GM23338 (cell line): ENCODE measurements around the gene ZNF202. TPM values are rescaled to one million over a fixed set of nuclear protein-coding genes. Genes with fewer than 3 reads are reported as not detected.

Experiments
- ATAC-seq: fragments of 200-7000 bp; cut with Tn5 transposase; 3 replicates; pipeline ENCODE4 v1.9.1; 2020
- DNase-seq: peaks from one replicate; pipeline ENCODE4 v3.0.0-alpha.2; 2015; ENCODE audit warnings: low spot score
- H2AFZ ChIP-seq: fragments of 200-600 bp; sonication (generic); 2 replicates; pipeline ENCODE4 v1.8.0; 2016; ENCODE audit warnings: antibody characterized with exemption, mild to moderate bottlenecking, moderate library complexity
- H3F3A ChIP-seq: fragments of 200-600 bp; sonication (generic); replicated peaks from 2 replicates; pipeline ENCODE4 v1.8.0; 2017; ENCODE audit warnings: antibody characterized with exemption, mixed run types, low read depth
- H3K27ac ChIP-seq: fragments of 200-600 bp; sonication (generic); 2 replicates; pipeline ENCODE4 v1.6.1; 2016; ENCODE audit warnings: low read depth
- H3K27me3 ChIP-seq: fragments of 200-600 bp; sonication (generic); 2 replicates; pipeline ENCODE4 v1.8.0; 2016; ENCODE audit warnings: mild to moderate bottlenecking, mixed run types, moderate library complexity; ENCODE audit not compliant: insufficient read depth
- H3K36me3 ChIP-seq: fragments of 200-600 bp; sonication (generic); 2 replicates; pipeline ENCODE4 v1.8.0; 2016; ENCODE audit warnings: mild to moderate bottlenecking; ENCODE audit not compliant: insufficient read depth
- H3K4me1 ChIP-seq: fragments of 200-600 bp; sonication (generic); 2 replicates; pipeline ENCODE4 v1.8.0; 2016; ENCODE audit warnings: mild to moderate bottlenecking, moderate library complexity; ENCODE audit not compliant: insufficient read depth
- H3K4me2 ChIP-seq: fragments of 200-600 bp; sonication (generic); 2 replicates; pipeline ENCODE4 v1.7.1; 2017; ENCODE audit warnings: mixed run types
- H3K4me3 ChIP-seq: fragments of 200-600 bp; sonication (generic); 2 replicates; pipeline ENCODE4 v1.6.1; 2016; ENCODE audit warnings: mixed run types
- H3K79me2 ChIP-seq: fragments of 200-600 bp; sonication (generic); replicated peaks from 2 replicates; pipeline ENCODE4 v1.8.0; 2017; ENCODE audit warnings: mild to moderate bottlenecking; ENCODE audit not compliant: insufficient read depth
- H3K9me2 ChIP-seq: fragments of 200-600 bp; sonication (generic); 2 replicates; pipeline ENCODE4 v1.8.0; 2017; ENCODE audit not compliant: insufficient read depth
- H4K20me1 ChIP-seq: fragments of 200-600 bp; sonication (generic); replicated peaks from 2 replicates; pipeline ENCODE4 v1.8.0; 2017; ENCODE audit warnings: mild to moderate bottlenecking; ENCODE audit not compliant: insufficient read depth
- H3K27ac Mint-ChIP-seq: 2 replicates; pipeline ENCODE4 v1.8.0; 2020; ENCODE audit warnings: inconsistent platforms, mild to moderate bottlenecking, moderate library complexity, mixed read lengths
- H3K27me3 Mint-ChIP-seq: 3 replicates; pipeline ENCODE4 v1.8.0; 2022; ENCODE audit warnings: low read depth, mild to moderate bottlenecking, moderate library complexity, mixed read lengths, inconsistent platforms; ENCODE audit not compliant: insufficient read depth, poor library complexity
- H3K36me3 Mint-ChIP-seq: 3 replicates; pipeline ENCODE4 v1.8.0; 2021; ENCODE audit warnings: low read depth, mild to moderate bottlenecking, inconsistent platforms, moderate library complexity, mixed read lengths
- H3K4me1 Mint-ChIP-seq: 3 replicates; pipeline ENCODE4 v1.8.0; 2020; ENCODE audit warnings: mild to moderate bottlenecking, inconsistent platforms, mixed read lengths
- H3K4me3 Mint-ChIP-seq: 3 replicates; pipeline ENCODE4 v1.8.0; 2021; ENCODE audit warnings: moderate library complexity, mild to moderate bottlenecking, inconsistent platforms, mixed read lengths
- H3K9me3 Mint-ChIP-seq: 3 replicates; pipeline ENCODE4 v1.8.0; 2020; ENCODE audit warnings: moderate library complexity, mild to moderate bottlenecking, inconsistent platforms, mixed read lengths
- CREB1 ChIP-seq: fragments of 250-450 bp; sonication (Bioruptor Pico); IDR thresholded peaks from 2 replicates; pipeline ENCODE4 v1.5.0; 2020; ENCODE audit warnings: low read depth, mild to moderate bottlenecking, moderate library complexity
- EZH2 ChIP-seq: fragments of 200-600 bp; sonication (generic); IDR thresholded peaks from one replicate; pipeline ENCODE4 v1.8.0; 2017; ENCODE audit warnings: antibody characterized with exemption, mild to moderate bottlenecking, low read depth; ENCODE audit not compliant: unreplicated experiment
- EZH2phosphoT487 ChIP-seq: fragments of 200-600 bp; sonication (generic); IDR thresholded peaks from one replicate; pipeline ENCODE4 v1.8.1; 2018; ENCODE audit warnings: antibody characterized with exemption; ENCODE audit not compliant: unreplicated experiment
- JUNB ChIP-seq: IDR thresholded peaks from one replicate; pipeline ENCODE4 v1.6.1; 2016; ENCODE audit warnings: antibody characterized with exemption; ENCODE audit not compliant: unreplicated experiment
- NANOG ChIP-seq: IDR thresholded peaks from 2 replicates; pipeline ENCODE4 v1.6.1; 2016; ENCODE audit warnings: antibody characterized with exemption, borderline replicate concordance
- POLR2AphosphoS5 ChIP-seq: IDR thresholded peaks from 2 replicates; pipeline ENCODE4 v1.6.1; 2016; ENCODE audit warnings: antibody characterized with exemption, low read depth
- STAT1 ChIP-seq: IDR thresholded peaks from one replicate; pipeline ENCODE4 v1.6.1; 2016; ENCODE audit warnings: antibody characterized with exemption; ENCODE audit not compliant: unreplicated experiment
- ZNF114 ChIP-seq: fragments of 250-450 bp; sonication (Bioruptor Pico); IDR thresholded peaks from 2 replicates; pipeline ENCODE4 v1.5.0; 2020; ENCODE audit warnings: mild to moderate bottlenecking, moderate library complexity
- ZNF331 ChIP-seq: fragments of 250-450 bp; sonication (Bioruptor Pico); IDR thresholded peaks from 2 replicates; pipeline ENCODE4 v1.5.0; 2020; ENCODE audit warnings: low read depth, mild to moderate bottlenecking, moderate library complexity
- polyA plus RNA-seq: library from polyadenylated mRNA; unstranded; fragments of >200 nt; fragmentation: Nextera tagmentation; extraction: Ambion mirVana; gene quantifications from 2 replicates; pipeline ENCODE4 v1.2.1, GENCODE V29; 2016
- total RNA-seq: library from RNA; depleted of rRNA; stranded (reverse); fragments of >200 nt; shearing (Covaris generic); gene quantifications from 2 replicates; pipeline ENCODE4 v1.2.3, GENCODE V29; 2014
- TF ChIP-seq, protein P1 (sequence below): fragments of 250-450 bp; sonication (Bioruptor Pico); IDR thresholded peaks from 2 replicates; pipeline ENCODE4 v1.5.0; 2020; ENCODE audit warnings: mild to moderate bottlenecking, moderate library complexity
- TF ChIP-seq, protein P2 (sequence below): IDR thresholded peaks from 2 replicates; pipeline ENCODE4 v1.6.1; 2016; ENCODE audit warnings: antibody characterized with exemption
- TF ChIP-seq, protein P3 (sequence below), 2 experiments: fragments of 200-600 bp in 1 of 2; sonication (generic) in 1 of 2; conservative IDR thresholded peaks; 2 replicates each; pipeline versions ENCODE4 v1.5.1 to v1.6.1; 2016 to 2017; ENCODE audit warnings: antibody characterized with exemption in 2 of 2, low read depth in 2 of 2, mild to moderate bottlenecking in 2 of 2, moderate library complexity in 1 of 2
- TF ChIP-seq, protein P4 (sequence below): IDR thresholded peaks from one replicate; pipeline ENCODE4 v1.6.1; 2018; ENCODE audit warnings: antibody characterized with exemption; ENCODE audit not compliant: unreplicated experiment

ZNF202 gene
- total and polyA plus RNA-seq, 2 experiments from 2014 or later: 18.2 to 36.7 TPM

DNA sequence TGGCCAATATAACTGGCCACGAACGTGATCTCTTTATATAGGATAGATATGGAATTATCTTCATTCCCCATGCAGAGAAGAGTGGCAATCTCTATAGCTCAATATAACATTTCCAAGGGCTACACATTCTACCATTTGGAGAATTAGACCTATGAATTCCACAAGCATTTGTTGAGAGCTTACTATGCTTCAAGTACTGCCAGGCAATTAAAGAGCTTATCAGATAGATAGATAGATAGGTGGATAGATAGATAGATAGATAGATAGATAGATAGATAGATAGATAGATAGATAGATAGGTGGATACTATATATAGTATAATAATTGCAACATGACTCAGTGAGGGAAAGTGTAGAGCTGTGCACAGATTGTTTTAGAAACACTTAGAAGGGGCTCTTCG, 14.4 kb upstream of the ZNF202 start:
- Histone ChIP-seq H3K27ac (no peak overlapping the region), H4K20me1 (no peaks in the 10 kb centered on the region), H3K4me2 (no peak overlapping the region), H3K36me3 (no peaks in the 10 kb centered on the region), H3K9me2 (peaks cover 12% of the 10 kb centered on the region), H3K27me3 (no peaks in the 10 kb centered on the region), H2AFZ (no peak overlapping the region), H3K4me3 (no peak overlapping the region), H3K79me2 (no peaks in the 10 kb centered on the region), H3F3A (no peaks in the 10 kb centered on the region), H3K4me1 (no peaks in the 10 kb centered on the region)
- Mint-ChIP-seq H3K27me3 (peaks cover 3% of the 10 kb centered on the region), H3K4me3 (no peak overlapping the region), H3K4me1 (peaks cover 21% of the 10 kb centered on the region), H3K27ac (no peak overlapping the region), H3K9me3 (peaks cover 8% of the 10 kb centered on the region), H3K36me3 (peaks cover 26% of the 10 kb centered on the region)
- TF ChIP-seq ZNF114 (CRISPR knock-in tag) (no peak), CREB1 (CRISPR knock-in tag) (no peak), ZNF331 (CRISPR knock-in tag) (no peak), NANOG (no peak), STAT1 (no peak), EZH2phosphoT487 (no peak), JUNB (no peak), POLR2AphosphoS5 (no peak), EZH2 (no peak)
- TF ChIP-seq, protein P1, sequence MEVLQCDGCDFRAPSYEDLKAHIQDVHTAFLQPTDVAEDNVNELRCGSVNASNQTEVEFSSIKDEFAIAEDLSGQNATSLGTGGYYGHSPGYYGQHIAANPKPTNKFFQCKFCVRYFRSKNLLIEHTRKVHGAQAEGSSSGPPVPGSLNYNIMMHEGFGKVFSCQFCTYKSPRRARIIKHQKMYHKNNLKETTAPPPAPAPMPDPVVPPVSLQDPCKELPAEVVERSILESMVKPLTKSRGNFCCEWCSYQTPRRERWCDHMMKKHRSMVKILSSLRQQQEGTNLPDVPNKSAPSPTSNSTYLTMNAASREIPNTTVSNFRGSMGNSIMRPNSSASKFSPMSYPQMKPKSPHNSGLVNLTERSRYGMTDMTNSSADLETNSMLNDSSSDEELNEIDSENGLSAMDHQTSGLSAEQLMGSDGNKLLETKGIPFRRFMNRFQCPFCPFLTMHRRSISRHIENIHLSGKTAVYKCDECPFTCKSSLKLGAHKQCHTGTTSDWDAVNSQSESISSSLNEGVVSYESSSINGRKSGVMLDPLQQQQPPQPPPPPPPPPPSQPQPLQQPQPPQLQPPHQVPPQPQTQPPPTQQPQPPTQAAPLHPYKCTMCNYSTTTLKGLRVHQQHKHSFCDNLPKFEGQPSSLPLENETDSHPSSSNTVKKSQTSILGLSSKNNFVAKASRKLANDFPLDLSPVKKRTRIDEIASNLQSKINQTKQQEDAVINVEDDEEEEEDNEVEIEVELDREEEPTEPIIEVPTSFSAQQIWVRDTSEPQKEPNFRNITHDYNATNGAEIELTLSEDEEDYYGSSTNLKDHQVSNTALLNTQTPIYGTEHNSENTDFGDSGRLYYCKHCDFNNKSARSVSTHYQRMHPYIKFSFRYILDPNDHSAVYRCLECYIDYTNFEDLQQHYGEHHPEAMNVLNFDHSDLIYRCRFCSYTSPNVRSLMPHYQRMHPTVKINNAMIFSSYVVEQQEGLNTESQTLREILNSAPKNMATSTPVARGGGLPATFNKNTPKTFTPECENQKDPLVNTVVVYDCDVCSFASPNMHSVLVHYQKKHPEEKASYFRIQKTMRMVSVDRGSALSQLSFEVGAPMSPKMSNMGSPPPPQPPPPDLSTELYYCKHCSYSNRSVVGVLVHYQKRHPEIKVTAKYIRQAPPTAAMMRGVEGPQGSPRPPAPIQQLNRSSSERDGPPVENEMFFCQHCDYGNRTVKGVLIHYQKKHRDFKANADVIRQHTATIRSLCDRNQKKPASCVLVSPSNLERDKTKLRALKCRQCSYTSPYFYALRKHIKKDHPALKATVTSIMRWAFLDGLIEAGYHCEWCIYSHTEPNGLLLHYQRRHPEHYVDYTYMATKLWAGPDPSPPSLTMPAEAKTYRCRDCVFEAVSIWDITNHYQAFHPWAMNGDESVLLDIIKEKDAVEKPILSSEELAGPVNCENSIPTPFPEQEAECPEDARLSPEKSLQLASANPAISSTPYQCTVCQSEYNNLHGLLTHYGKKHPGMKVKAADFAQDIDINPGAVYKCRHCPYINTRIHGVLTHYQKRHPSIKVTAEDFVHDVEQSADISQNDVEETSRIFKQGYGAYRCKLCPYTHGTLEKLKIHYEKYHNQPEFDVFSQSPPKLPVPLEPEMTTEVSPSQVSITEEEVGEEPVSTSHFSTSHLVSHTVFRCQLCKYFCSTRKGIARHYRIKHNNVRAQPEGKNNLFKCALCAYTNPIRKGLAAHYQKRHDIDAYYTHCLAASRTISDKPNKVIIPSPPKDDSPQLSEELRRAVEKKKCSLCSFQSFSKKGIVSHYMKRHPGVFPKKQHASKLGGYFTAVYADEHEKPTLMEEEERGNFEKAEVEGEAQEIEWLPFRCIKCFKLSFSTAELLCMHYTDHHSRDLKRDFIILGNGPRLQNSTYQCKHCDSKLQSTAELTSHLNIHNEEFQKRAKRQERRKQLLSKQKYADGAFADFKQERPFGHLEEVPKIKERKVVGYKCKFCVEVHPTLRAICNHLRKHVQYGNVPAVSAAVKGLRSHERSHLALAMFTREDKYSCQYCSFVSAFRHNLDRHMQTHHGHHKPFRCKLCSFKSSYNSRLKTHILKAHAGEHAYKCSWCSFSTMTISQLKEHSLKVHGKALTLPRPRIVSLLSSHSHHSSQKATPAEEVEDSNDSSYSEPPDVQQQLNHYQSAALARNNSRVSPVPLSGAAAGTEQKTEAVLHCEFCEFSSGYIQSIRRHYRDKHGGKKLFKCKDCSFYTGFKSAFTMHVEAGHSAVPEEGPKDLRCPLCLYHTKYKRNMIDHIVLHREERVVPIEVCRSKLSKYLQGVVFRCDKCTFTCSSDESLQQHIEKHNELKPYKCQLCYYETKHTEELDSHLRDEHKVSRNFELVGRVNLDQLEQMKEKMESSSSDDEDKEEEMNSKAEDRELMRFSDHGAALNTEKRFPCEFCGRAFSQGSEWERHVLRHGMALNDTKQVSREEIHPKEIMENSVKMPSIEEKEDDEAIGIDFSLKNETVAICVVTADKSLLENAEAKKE (CRISPR knock-in tag): no peak
- TF ChIP-seq, protein P2, sequence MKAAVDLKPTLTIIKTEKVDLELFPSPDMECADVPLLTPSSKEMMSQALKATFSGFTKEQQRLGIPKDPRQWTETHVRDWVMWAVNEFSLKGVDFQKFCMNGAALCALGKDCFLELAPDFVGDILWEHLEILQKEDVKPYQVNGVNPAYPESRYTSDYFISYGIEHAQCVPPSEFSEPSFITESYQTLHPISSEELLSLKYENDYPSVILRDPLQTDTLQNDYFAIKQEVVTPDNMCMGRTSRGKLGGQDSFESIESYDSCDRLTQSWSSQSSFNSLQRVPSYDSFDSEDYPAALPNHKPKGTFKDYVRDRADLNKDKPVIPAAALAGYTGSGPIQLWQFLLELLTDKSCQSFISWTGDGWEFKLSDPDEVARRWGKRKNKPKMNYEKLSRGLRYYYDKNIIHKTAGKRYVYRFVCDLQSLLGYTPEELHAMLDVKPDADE: no peak
- TF ChIP-seq, protein P3, sequence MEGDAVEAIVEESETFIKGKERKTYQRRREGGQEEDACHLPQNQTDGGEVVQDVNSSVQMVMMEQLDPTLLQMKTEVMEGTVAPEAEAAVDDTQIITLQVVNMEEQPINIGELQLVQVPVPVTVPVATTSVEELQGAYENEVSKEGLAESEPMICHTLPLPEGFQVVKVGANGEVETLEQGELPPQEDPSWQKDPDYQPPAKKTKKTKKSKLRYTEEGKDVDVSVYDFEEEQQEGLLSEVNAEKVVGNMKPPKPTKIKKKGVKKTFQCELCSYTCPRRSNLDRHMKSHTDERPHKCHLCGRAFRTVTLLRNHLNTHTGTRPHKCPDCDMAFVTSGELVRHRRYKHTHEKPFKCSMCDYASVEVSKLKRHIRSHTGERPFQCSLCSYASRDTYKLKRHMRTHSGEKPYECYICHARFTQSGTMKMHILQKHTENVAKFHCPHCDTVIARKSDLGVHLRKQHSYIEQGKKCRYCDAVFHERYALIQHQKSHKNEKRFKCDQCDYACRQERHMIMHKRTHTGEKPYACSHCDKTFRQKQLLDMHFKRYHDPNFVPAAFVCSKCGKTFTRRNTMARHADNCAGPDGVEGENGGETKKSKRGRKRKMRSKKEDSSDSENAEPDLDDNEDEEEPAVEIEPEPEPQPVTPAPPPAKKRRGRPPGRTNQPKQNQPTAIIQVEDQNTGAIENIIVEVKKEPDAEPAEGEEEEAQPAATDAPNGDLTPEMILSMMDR (conservative IDR thresholded peaks at IDR 0.05; ENCODE audit: low read depth in 2 of 2): no peak
- TF ChIP-seq, protein P4, sequence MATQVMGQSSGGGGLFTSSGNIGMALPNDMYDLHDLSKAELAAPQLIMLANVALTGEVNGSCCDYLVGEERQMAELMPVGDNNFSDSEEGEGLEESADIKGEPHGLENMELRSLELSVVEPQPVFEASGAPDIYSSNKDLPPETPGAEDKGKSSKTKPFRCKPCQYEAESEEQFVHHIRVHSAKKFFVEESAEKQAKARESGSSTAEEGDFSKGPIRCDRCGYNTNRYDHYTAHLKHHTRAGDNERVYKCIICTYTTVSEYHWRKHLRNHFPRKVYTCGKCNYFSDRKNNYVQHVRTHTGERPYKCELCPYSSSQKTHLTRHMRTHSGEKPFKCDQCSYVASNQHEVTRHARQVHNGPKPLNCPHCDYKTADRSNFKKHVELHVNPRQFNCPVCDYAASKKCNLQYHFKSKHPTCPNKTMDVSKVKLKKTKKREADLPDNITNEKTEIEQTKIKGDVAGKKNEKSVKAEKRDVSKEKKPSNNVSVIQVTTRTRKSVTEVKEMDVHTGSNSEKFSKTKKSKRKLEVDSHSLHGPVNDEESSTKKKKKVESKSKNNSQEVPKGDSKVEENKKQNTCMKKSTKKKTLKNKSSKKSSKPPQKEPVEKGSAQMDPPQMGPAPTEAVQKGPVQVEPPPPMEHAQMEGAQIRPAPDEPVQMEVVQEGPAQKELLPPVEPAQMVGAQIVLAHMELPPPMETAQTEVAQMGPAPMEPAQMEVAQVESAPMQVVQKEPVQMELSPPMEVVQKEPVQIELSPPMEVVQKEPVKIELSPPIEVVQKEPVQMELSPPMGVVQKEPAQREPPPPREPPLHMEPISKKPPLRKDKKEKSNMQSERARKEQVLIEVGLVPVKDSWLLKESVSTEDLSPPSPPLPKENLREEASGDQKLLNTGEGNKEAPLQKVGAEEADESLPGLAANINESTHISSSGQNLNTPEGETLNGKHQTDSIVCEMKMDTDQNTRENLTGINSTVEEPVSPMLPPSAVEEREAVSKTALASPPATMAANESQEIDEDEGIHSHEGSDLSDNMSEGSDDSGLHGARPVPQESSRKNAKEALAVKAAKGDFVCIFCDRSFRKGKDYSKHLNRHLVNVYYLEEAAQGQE: no peak
- no peak for ATAC-seq
- DNase-seq: no peak
